ENCODE data around the gene HPS5. TPM values are rescaled to one million over a fixed set of nuclear protein-coding genes. Genes with fewer than 3 reads are reported as not detected.

HPS5 gene
- total RNA-seq, 2 donors from 2014 or later: 21.4 TPM

DNA sequence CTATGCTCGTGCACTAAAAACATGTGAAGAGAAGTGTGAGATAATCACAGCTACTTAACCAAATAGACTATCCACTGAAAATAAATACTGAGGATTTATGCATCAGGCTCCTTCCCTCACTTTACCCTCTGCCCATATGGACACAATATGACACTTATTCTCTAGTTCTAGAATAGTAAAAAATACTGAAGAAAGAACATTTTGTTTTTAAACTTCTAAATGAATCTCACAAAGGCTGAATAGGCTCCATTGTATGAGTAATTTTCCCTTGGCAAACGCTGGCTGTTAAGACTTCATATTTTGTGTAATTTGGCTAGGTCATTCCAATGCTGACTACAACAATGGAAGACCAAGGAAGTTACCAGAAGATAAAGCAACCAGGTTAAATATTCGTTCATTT is 9.9 kb downstream of the HPS5 start:
- Mint-ChIP-seq H3K36me3 (ENCODE audit: low read depth) (peaks cover 51% of the 10 kb centered on the region), H3K4me1 (peaks cover 22% of the 10 kb centered on the region), H3K27ac (peak overlapping the region; percentile 7), H3K9me3 (no peaks in the 10 kb centered on the region), H3K27me3 (ENCODE audit: insufficient read depth) (no peaks in the 10 kb centered on the region), H3K4me3 (no peak overlapping the region)
- H3K4me1 ChIP-seq (ENCODE audit: control insufficient read depth, insufficient read depth, low read length): no peaks in the 10 kb centered on the region
- no peaks in the 10 kb centered on the region for H3K9me3 ChIP-seq (ENCODE audit: control insufficient read depth, low read length)
- no peak overlapping the region for H3K27ac ChIP-seq (ENCODE audit: low read depth, low read length)
- no peak overlapping the region for H3K9ac ChIP-seq (ENCODE audit: extremely low read depth, low read length, poor library complexity, severe bottlenecking)
- H3K4me3 ChIP-seq (ENCODE audit: low read length): no peak overlapping the region
- H3K36me3 ChIP-seq (ENCODE audit: control insufficient read depth, insufficient read depth, low read length): peaks cover 62% of the 10 kb centered on the region
- DNase-seq: no peak
- TF ChIP-seq, protein P1, sequence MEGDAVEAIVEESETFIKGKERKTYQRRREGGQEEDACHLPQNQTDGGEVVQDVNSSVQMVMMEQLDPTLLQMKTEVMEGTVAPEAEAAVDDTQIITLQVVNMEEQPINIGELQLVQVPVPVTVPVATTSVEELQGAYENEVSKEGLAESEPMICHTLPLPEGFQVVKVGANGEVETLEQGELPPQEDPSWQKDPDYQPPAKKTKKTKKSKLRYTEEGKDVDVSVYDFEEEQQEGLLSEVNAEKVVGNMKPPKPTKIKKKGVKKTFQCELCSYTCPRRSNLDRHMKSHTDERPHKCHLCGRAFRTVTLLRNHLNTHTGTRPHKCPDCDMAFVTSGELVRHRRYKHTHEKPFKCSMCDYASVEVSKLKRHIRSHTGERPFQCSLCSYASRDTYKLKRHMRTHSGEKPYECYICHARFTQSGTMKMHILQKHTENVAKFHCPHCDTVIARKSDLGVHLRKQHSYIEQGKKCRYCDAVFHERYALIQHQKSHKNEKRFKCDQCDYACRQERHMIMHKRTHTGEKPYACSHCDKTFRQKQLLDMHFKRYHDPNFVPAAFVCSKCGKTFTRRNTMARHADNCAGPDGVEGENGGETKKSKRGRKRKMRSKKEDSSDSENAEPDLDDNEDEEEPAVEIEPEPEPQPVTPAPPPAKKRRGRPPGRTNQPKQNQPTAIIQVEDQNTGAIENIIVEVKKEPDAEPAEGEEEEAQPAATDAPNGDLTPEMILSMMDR (conservative IDR thresholded peaks at IDR 0.05): no peak
- H3K27me3 ChIP-seq (ENCODE audit: control insufficient read depth, insufficient read depth, low read length, poor library complexity, severe bottlenecking): no peaks in the 10 kb centered on the region
- WGBS, 2 experiments (ENCODE audit: insufficient coverage in 1 of 2, insufficient read length in 1 of 2): 95 to 100% methylated on average over 2 to 3 of the region's 3 CpGs

DNA sequence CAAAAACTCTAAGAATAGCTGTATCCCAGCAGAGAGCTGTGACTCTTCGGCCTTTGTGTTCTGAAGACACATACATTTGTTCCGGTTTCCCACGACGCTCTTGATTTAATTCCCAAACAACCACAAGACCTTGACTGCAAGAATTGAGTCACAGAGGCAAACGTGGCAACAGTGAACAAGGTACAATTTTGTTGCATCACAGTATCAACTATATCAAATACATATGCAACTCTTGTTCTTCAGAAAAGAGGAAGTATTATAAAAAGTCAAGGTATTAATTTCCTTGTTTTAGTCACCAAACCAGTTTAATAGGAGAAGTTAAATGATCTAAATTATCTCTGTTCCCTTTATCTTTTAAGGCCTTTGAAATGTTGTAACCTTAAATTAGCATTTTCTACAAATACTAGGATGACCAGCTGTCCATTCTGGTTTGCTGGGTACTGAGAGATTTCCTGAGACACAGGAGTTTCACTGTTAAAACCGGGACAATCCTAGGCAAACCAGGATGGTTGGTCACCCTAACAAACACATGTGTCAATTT is 11.1 kb downstream of the HPS5 start:
- peaks cover 54% of the 10 kb centered on the region for H3K36me3 Mint-ChIP-seq (ENCODE audit: low read depth)
- TF ChIP-seq, protein P1 (conservative IDR thresholded peaks at IDR 0.05): no peak
- Histone ChIP-seq H3K4me1 (ENCODE audit: control insufficient read depth, insufficient read depth, low read length) (no peaks in the 10 kb centered on the region), H3K4me3 (ENCODE audit: low read length) (no peak overlapping the region), H3K9me3 (ENCODE audit: control insufficient read depth, low read length) (no peaks in the 10 kb centered on the region), H3K9ac (ENCODE audit: extremely low read depth, low read length, poor library complexity, severe bottlenecking) (no peak overlapping the region), H3K36me3 (ENCODE audit: control insufficient read depth, insufficient read depth, low read length) (peaks cover 67% of the 10 kb centered on the region), H3K27ac (ENCODE audit: low read depth, low read length) (no peak overlapping the region), H3K27me3 (ENCODE audit: control insufficient read depth, insufficient read depth, low read length, poor library complexity, severe bottlenecking) (no peaks in the 10 kb centered on the region)
- H3K27me3 Mint-ChIP-seq (ENCODE audit: insufficient read depth): no peaks in the 10 kb centered on the region
- no peaks in the 10 kb centered on the region for H3K9me3 Mint-ChIP-seq
- 78 to 97% methylated on average over 5 to 6 of the region's 6 CpGs for WGBS, 2 experiments (ENCODE audit: insufficient coverage in 1 of 2, insufficient read length in 1 of 2)
- DNase-seq: no peak
- no peak overlapping the region for H3K27ac Mint-ChIP-seq
- no peak overlapping the region for H3K4me3 Mint-ChIP-seq
- peaks cover 22% of the 10 kb centered on the region for H3K4me1 Mint-ChIP-seq

DNA sequence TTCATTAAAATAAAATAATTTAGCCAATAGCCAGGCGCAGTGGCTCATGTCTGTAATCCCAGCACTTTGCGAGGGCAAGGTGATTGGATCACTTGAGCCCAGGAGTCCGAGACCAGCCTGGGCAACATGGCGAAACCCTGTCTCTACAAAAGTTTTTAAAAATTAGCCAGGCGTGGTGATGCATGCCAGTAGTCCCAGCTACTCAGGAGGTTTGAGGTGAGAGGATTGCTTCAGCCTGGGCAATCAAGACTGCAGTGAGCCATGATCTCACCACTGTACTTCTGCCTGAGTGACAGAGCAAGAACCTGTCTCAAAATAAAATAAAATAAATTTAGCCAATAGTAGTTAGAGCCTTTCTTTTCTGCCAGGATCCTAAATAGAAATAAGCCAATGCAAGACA is 12.2 kb downstream of the HPS5 start:
- Mint-ChIP-seq H3K27ac (no peak overlapping the region), H3K27me3 (ENCODE audit: insufficient read depth) (no peaks in the 10 kb centered on the region), H3K4me3 (no peak overlapping the region), H3K4me1 (peaks cover 13% of the 10 kb centered on the region), H3K36me3 (ENCODE audit: low read depth) (peaks cover 58% of the 10 kb centered on the region), H3K9me3 (no peaks in the 10 kb centered on the region)
- H3K9ac ChIP-seq (ENCODE audit: extremely low read depth, low read length, poor library complexity, severe bottlenecking): no peak overlapping the region
- DNase-seq: no peak
- H3K27ac ChIP-seq (ENCODE audit: low read depth, low read length): no peak overlapping the region
- TF ChIP-seq, protein P1 (conservative IDR thresholded peaks at IDR 0.05): no peak
- H3K4me1 ChIP-seq (ENCODE audit: control insufficient read depth, insufficient read depth, low read length): no peaks in the 10 kb centered on the region
- WGBS, 2 experiments (ENCODE audit: insufficient coverage in 1 of 2, insufficient read length in 1 of 2): 97 to 98% methylated on average over 5 of the region's 5 CpGs
- no peak overlapping the region for H3K4me3 ChIP-seq (ENCODE audit: low read length)
- H3K9me3 ChIP-seq (ENCODE audit: control insufficient read depth, low read length): no peaks in the 10 kb centered on the region
- no peaks in the 10 kb centered on the region for H3K27me3 ChIP-seq (ENCODE audit: control insufficient read depth, insufficient read depth, low read length, poor library complexity, severe bottlenecking)
- H3K36me3 ChIP-seq (ENCODE audit: control insufficient read depth, insufficient read depth, low read length): peaks cover 76% of the 10 kb centered on the region

Data from endodermal cell (in vitro differentiated cells).